PC-9 (cell line): Measurements from ENCODE around the gene GRIK3. TPM values are rescaled to one million over a fixed set of nuclear protein-coding genes. Genes with fewer than 3 reads are reported as not detected.

Experiments used
- BruUV-seq: library from RNA; stranded (reverse); fragments of 400-500 nt; replicated peaks from 2 replicates; lab custom pipeline; 2021; lab: Mats Ljungman, UMichigan
- CTCF ChIA-PET: fragments of 300-600 bp; sonication (Branson Sonifier 250); formaldehyde crosslinking; loops from one replicate; lab custom pipeline; 2022; ENCODE audit warnings: antibody characterized with exemption; lab: Charles Lee
- POLR2A ChIA-PET: fragments of 300-600 bp; sonication (Branson Sonifier 250); formaldehyde crosslinking; loops from one replicate; lab custom pipeline; 2022; ENCODE audit warnings: antibody characterized with exemption; ENCODE audit not compliant: unreplicated experiment; lab: Charles Lee
- DNase-seq, 2 experiments: peaks; one replicate each; pipeline versions ENCODE4 v3.0.0 to v3.0.0-alpha.2; 2015 to 2022; ENCODE audit warnings: mixed read lengths in 1 of 2
- H2AFZ ChIP-seq: fragments of 200-600 bp; sonication (generic); 2 replicates; pipeline ENCODE4 v1.8.1; 2017; ENCODE audit warnings: antibody characterized with exemption
- H3F3A ChIP-seq: fragments of 200-600 bp; sonication (generic); 2 replicates; pipeline ENCODE4 v1.8.1; 2017; ENCODE audit warnings: antibody characterized with exemption, mild to moderate bottlenecking, low read depth; ENCODE audit not compliant: insufficient read depth
- H3K27ac ChIP-seq: fragments of 200-600 bp; sonication (generic); 2 replicates; pipeline ENCODE4 v1.6.1; 2016; ENCODE audit warnings: mixed run types
- H3K27me3 ChIP-seq: fragments of 200-600 bp; sonication (generic); 2 replicates; pipeline ENCODE4 v1.6.1; 2016; ENCODE audit warnings: low read depth, mixed run types; ENCODE audit not compliant: insufficient read depth
- H3K36me3 ChIP-seq: fragments of 200-600 bp; sonication (generic); 2 replicates; pipeline ENCODE4 v1.6.1; 2016; ENCODE audit warnings: low read depth, mixed run types
- H3K4me1 ChIP-seq: fragments of 200-600 bp; sonication (generic); replicated peaks from 2 replicates; pipeline ENCODE4 v1.6.1; 2016; ENCODE audit warnings: mixed run types; ENCODE audit not compliant: insufficient read depth
- H3K4me2 ChIP-seq: fragments of 200-600 bp; sonication (generic); 2 replicates; pipeline ENCODE4 v1.6.1; 2017; ENCODE audit warnings: mixed run types
- H3K4me3 ChIP-seq: fragments of 200-600 bp; sonication (generic); 2 replicates; pipeline ENCODE4 v1.6.1; 2016; ENCODE audit warnings: mixed run types
- H3K79me2 ChIP-seq: fragments of 200-600 bp; sonication (generic); 2 replicates; pipeline ENCODE4 v1.6.1; 2017; ENCODE audit warnings: low read depth, mixed run types
- H3K9me2 ChIP-seq: fragments of 200-600 bp; sonication (generic); 2 replicates; pipeline ENCODE4 v1.8.1; 2017; ENCODE audit warnings: mild to moderate bottlenecking; ENCODE audit not compliant: insufficient read depth
- H3K9me3 ChIP-seq: fragments of 200-600 bp; sonication (generic); 2 replicates; pipeline ENCODE4 v1.8.1; 2016; ENCODE audit warnings: low read depth; ENCODE audit not compliant: insufficient read depth
- H4K20me1 ChIP-seq: fragments of 200-600 bp; sonication (generic); 2 replicates; pipeline ENCODE4 v1.8.1; 2017; ENCODE audit not compliant: insufficient read depth
- EZH2 ChIP-seq: fragments of 200-600 bp; sonication (generic); IDR thresholded peaks from 2 replicates; pipeline ENCODE4 v1.8.0; 2017; ENCODE audit warnings: antibody characterized with exemption, low read depth
- intact Hi-C: fragments of 100-400 bp; cut with micrococcal nuclease; formaldehyde crosslinking; loops from one replicate; pipeline ENCODE4 v1.10.0; 2022; ENCODE audit not compliant: unreplicated experiment
- total RNA-seq: library from RNA; stranded (reverse); gene quantifications from 2 replicates; pipeline ENCODE4 v1.2.3, GENCODE V29; 2021
- TF ChIP-seq, protein P1 (sequence below): fragments of 200-600 bp; sonication (generic); conservative IDR thresholded peaks from 2 replicates; pipeline ENCODE4 v1.6.1; 2017; ENCODE audit warnings: mixed run types, antibody characterized with exemption, mild to moderate bottlenecking, moderate library complexity

GRIK3 gene
- total RNA-seq, 1 experiment from 2014 or later, result not detected

DNA sequence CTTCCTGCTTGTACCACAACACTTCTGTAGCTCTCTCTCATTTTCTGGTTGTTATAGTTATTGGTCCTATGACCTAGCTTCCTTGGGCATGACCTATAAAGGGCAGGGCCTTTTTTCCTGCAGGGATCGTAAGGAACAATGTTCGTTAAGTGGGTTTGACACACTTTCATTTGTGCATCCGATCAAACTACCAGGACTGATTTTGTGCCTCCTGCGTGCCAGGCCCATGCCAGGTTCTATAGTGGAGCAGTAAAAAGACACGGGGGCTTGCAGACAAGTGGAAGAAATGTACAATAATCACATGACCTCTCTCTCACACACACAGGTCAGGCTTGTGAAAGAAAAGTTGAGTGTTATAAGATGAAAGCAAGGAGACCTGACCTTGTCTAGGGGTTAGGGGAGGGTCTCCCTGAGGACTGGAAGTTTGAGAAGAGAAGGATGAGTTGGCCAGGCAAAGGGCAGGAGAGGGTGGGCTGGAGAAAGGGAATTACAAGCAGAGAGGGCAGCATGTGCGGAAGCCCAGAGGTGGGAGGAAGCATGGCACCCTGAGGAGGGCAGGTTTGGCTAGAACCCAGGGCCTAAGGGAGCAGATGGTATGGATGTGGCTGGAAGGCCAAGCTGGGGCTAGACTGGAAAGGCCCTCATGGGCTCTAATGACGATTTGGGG is 145.4 kb downstream of the GRIK3 start:
- ChIA-PET POLR2A (no interaction called here), CTCF (no interaction called here)
- Histone ChIP-seq H3K9me3 (no peaks in the 10 kb centered on the region), H3K36me3 (no peaks in the 10 kb centered on the region), H3K4me1 (no peaks in the 10 kb centered on the region), H3K4me3 (no peak overlapping the region), H3K27ac (no peak overlapping the region), H3K9me2 (no peaks in the 10 kb centered on the region), H3K4me2 (no peak overlapping the region), H3F3A (no peaks in the 10 kb centered on the region), H4K20me1 (no peaks in the 10 kb centered on the region), H2AFZ (no peak overlapping the region), H3K79me2 (no peaks in the 10 kb centered on the region), H3K27me3 (peaks cover 9% of the 10 kb centered on the region; the same call in 1 of the 2 replicates)
- TF ChIP-seq, protein P1, sequence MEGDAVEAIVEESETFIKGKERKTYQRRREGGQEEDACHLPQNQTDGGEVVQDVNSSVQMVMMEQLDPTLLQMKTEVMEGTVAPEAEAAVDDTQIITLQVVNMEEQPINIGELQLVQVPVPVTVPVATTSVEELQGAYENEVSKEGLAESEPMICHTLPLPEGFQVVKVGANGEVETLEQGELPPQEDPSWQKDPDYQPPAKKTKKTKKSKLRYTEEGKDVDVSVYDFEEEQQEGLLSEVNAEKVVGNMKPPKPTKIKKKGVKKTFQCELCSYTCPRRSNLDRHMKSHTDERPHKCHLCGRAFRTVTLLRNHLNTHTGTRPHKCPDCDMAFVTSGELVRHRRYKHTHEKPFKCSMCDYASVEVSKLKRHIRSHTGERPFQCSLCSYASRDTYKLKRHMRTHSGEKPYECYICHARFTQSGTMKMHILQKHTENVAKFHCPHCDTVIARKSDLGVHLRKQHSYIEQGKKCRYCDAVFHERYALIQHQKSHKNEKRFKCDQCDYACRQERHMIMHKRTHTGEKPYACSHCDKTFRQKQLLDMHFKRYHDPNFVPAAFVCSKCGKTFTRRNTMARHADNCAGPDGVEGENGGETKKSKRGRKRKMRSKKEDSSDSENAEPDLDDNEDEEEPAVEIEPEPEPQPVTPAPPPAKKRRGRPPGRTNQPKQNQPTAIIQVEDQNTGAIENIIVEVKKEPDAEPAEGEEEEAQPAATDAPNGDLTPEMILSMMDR, result no peak
- TF ChIP-seq EZH2, result no peak
- DNase-seq, result no peak
- intact Hi-C loops, result no loop called here
- no TSS peak for BruUV-seq

DNA sequence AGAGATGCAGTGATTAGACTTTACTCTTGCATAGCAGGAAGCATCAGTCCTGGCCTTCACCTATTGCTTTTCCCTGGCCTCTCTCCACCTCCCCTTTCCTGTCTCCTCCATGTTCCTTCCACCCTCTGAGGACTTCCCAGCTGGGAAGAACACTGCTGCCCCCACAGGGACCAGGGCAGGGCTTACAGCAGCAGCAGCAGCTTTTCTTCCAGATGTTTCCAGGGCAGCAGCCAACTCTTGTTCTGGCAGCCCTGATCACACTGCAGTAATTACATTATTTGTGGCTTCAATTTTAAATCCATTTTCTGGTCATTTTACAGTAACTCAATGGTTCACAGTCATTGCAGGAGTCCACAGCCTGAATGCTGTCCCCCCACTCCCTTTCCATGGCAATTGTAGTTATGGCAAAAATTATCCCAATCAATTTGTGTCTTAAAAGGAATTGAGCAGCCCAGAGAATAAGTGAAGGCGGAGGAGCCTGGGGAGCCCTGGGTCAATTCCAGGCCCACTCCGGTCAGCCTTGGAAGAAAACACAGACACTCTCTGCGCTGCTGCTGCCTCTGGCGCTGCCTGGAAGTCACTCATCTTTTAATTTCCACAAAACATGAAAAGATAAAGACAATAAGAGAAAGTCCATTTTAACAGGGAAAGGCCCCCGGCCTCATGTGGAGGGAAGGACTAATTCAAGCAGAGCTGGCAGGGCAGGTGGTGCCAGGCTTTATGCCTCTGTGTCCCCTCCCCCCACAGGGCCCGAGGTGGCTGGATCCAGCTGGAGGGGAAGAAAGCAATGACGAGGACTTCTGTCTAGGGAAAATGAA is 148.6 kb downstream of the GRIK3 start:
- Histone ChIP-seq H3K9me3 (no peaks in the 10 kb centered on the region), H3K4me3 (no peak overlapping the region), H4K20me1 (no peaks in the 10 kb centered on the region), H3F3A (no peaks in the 10 kb centered on the region), H2AFZ (no peak overlapping the region), H3K36me3 (no peaks in the 10 kb centered on the region), H3K4me1 (no peaks in the 10 kb centered on the region), H3K27me3 (peaks cover 27% of the 10 kb centered on the region), H3K9me2 (no peaks in the 10 kb centered on the region), H3K79me2 (no peaks in the 10 kb centered on the region), H3K27ac (no peak overlapping the region), H3K4me2 (no peak overlapping the region)
- ChIA-PET CTCF (no interaction called here), POLR2A (no interaction called here)
- intact Hi-C loops, result no loop called here
- TF ChIP-seq, protein P1, result no peak
- TF ChIP-seq EZH2, result no peak
- BruUV-seq, result no TSS peak
- no peak for DNase-seq

DNA sequence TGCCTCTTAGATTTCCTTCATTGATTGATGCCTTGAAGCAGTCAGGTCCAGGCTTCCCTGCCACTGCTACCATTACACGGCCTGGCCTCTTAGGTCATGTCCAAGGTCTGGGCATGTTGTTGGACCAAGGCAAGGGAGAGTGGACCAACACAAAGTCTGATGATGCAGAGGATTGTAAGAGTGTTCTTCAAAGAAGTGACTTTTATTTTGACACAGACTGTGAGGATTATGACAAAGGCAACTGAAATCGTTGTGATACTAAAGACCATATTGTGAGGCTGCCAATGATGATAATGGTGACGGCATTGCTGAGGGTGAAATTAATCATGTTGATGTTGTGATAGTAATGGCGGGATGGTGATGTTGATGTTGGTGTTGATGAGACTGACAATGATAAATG is 149.5 kb downstream of the GRIK3 start:
- DNase-seq, result no peak
- BruUV-seq, result no TSS peak
- Histone ChIP-seq H4K20me1 (no peaks in the 10 kb centered on the region), H3K79me2 (no peaks in the 10 kb centered on the region), H3F3A (no peaks in the 10 kb centered on the region), H3K4me3 (no peak overlapping the region), H3K9me2 (no peaks in the 10 kb centered on the region), H2AFZ (no peak overlapping the region), H3K9me3 (no peaks in the 10 kb centered on the region), H3K27me3 (peaks cover 31% of the 10 kb centered on the region), H3K27ac (no peak overlapping the region), H3K4me2 (no peak overlapping the region), H3K4me1 (no peaks in the 10 kb centered on the region), H3K36me3 (no peaks in the 10 kb centered on the region)
- no peak for TF ChIP-seq EZH2
- TF ChIP-seq, protein P1, result no peak
- intact Hi-C loops, result no loop called here
- CTCF ChIA-PET, result no interaction called here
- POLR2A ChIA-PET, result no interaction called here
